Astrocyte of the cerebellum (primary cell): Measurements from ENCODE around the gene RGS6.

Source experiments
- DNase-seq: peaks from one replicate; pipeline ENCODE4 v3.0.0-alpha.2; 2011; ENCODE audit warnings: low read depth
- H3K4me3 ChIP-seq: 2 replicates; pipeline ENCODE4 v1.5.1; 2011; ENCODE audit warnings: mild to moderate bottlenecking, low read depth, low read length, moderate library complexity
- in situ Hi-C: cut with HindIII; loops from 2 replicates; pipeline ENCODE4 v1.10.0; 2017; ENCODE audit warnings: low sequenced_read_pairs
- TF ChIP-seq, protein P1 (sequence below): IDR thresholded peaks from 2 replicates; pipeline ENCODE4 v1.5.1; 2012; ENCODE audit warnings: low read length, low read depth, moderate library complexity, mild to moderate bottlenecking; ENCODE audit errors: missing control alignments

RGS6 gene

DNA sequence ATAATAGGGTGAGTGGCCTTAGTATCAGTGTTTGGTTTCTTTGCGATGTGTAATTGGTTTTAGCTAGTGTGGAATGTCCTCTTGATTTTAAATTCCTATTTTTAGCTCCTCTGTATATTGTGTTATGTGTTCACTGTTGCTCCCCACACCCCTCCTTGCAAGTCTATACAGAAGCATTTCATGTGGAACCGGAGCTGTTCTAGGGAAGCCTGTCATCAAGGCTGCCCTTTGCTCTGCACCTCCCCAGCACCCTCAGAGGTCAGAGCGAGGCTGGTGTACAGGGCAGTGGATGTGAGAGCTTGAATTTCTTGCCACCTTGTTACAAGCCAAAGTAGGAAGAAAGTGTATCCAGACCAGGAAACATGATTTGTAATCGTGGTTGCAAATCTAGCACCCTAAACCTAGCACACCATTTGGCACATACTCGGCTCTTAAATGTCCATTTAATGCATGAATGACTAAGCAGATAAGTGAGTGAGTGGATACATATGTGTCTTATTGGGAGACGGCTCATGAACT lies 376.8 kb downstream of the RGS6 start:
- in situ Hi-C loops, result no loop called here
- TF ChIP-seq, protein P1, sequence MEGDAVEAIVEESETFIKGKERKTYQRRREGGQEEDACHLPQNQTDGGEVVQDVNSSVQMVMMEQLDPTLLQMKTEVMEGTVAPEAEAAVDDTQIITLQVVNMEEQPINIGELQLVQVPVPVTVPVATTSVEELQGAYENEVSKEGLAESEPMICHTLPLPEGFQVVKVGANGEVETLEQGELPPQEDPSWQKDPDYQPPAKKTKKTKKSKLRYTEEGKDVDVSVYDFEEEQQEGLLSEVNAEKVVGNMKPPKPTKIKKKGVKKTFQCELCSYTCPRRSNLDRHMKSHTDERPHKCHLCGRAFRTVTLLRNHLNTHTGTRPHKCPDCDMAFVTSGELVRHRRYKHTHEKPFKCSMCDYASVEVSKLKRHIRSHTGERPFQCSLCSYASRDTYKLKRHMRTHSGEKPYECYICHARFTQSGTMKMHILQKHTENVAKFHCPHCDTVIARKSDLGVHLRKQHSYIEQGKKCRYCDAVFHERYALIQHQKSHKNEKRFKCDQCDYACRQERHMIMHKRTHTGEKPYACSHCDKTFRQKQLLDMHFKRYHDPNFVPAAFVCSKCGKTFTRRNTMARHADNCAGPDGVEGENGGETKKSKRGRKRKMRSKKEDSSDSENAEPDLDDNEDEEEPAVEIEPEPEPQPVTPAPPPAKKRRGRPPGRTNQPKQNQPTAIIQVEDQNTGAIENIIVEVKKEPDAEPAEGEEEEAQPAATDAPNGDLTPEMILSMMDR, result no peak
- no peak overlapping the region for H3K4me3 ChIP-seq

DNA sequence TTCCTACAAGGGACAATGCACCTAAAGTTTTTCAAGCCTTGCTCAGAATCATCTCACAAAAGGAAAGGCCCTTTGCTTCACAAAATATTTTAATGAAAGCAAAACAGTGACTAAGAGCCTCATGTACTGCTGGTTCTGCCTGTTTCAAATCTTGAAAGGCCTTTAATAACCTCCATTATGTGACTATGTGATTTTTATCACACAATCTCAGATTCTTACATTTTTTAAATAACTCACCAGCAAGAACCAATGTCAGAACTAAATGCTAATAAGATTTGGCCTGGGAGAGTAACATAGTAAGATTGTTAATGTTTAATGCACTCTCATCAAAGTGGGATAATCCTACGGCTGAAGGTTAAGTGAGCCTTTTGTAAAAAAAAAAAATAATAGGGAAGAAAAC lies 378.9 kb downstream of the RGS6 start:
- H3K4me3 ChIP-seq, result no peak overlapping the region
- TF ChIP-seq, protein P1, result no peak
- DNase-seq, result no peak
- in situ Hi-C loops, result no loop called here

More for the DNA sequence above, 376.8 kb downstream of the RGS6 start:
- no peak for DNase-seq

DNA sequence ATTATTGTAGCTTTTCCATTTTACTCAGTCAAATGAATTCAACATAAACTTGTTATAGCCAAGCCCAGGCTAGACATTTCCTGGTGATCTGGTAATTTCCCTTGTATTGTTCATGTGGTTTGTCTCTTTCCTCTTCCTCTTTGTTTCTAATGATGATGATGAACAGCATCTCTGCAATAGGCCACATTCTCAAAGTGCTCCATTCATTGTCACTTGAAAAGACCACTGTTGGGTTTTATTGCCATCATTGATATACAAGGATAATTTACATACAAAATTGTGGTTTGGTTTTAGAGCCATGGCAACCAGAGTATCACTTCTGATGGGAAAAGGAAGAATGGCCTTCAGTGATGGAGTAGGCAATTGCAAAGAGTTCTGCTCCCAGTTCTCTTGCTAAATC lies 379.3 kb downstream of the RGS6 start:
- H3K4me3 ChIP-seq, result no peak overlapping the region
- in situ Hi-C loops, result no loop called here
- TF ChIP-seq, protein P1, result no peak
- no peak for DNase-seq

DNA sequence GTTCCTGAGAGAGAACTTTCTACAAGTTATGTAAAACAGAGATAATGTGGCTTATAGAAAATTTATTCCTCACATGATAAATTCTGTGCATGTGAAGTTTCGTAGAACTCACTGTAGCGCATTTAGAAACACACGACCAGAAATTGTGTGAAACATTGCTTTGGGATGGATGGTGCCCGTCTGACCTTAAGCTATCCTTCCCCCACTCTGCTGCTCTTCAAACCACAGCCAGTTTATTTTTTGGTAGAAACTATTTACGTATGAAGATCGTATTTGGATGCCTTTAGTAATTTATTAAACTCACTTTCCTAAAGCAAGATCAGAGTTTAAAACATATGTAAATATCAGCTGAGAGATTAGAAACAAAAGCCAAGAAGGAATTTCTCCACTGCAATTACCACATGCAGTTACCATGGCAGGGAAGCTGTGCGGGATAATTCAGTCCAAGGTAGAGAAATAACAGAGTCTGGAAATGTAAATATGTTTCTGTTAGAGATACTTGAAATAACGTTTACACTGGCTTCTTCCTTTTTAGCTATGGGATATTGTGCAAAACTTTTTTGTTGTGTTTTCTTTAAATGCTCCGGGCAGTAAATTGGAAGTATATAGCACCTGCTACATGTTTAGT lies 382.7 kb downstream of the RGS6 start:
- TF ChIP-seq, protein P1, result no peak
- in situ Hi-C loops, result no loop called here
- H3K4me3 ChIP-seq, result no peak overlapping the region
- DNase-seq, result no peak

DNA sequence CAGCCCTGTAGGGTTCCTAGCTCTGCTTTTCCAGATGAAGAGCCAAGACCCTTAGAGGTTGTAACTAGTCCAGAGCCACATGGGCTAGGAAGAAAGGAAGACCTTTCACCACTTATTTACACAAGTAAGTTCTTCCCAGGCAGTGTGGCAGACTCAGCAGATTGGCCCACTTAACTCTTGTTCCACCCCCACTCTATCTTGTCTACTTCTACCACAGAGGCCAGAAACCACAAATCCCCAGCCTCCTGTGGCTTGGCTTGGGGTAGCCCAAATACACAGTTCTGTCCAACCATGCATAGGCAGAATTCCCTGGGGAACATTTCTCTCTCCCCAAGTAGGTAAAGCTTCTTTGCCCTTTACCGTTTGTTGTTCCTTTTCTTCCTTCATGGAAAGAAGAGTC lies 383.5 kb downstream of the RGS6 start:
- TF ChIP-seq, protein P1, result no peak
- no peak for DNase-seq
- in situ Hi-C loops, result no loop called here
- H3K4me3 ChIP-seq, result no peak overlapping the region

DNA sequence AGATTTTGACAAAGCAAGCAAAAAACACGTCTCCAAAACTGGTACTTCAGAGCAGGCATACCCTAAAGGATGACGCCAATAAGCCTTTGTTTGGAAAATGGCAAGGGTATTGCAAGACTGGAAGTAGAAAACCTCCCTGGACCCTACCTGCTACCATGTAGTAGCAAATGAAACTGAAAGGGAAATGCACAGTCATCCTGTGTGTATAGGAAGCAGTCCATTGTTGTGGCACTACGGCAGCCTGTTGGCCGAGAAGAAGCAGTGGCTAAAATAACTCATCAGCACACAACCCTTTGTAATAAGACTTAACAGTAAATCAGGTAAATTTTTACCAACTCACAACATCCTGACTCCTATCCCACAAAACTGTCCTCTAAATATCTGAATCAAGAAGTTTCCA lies 386.4 kb downstream of the RGS6 start:
- in situ Hi-C loops, result no loop called here
- no peak overlapping the region for H3K4me3 ChIP-seq
- TF ChIP-seq, protein P1, result no peak
- no peak for DNase-seq
